ENCODE data around the gene MPEG1.

Gene MPEG1

DNA sequence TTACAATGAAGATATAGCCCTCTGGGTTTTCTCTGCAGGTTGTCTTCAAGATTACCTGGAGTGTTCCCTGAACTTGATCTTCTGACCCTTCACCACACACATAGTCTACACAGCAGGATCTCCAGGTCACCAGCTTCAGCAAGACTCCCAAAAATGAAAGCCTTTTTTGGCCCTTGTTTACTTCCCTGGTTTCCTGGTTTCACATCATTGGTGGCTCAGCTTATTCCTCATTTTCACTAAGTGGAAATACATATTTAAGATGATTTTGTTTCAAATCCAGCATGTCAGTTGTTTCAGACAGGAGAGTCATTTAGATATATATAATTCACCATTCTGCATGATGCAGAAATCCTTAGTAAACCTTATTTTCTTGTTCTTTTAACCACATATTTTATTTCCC lies 41.6 kb upstream of the MPEG1 start:
- Histone ChIP-seq H3K4me3 (ENCODE audit: low read depth in 1 of 2, low read length in 2 of 2) (no peak overlapping the region), H3K27ac (ENCODE audit: low read length) (no peak overlapping the region), H3K79me2 (ENCODE audit: insufficient read depth, low read length) (no peaks in the 10 kb centered on the region), H3K4me1 (ENCODE audit: insufficient read depth, low read length) (no peaks in the 10 kb centered on the region), H2AFZ (ENCODE audit: low read depth, low read length) (no peak overlapping the region), H3K36me3 (ENCODE audit: insufficient read depth, low read length) (no peaks in the 10 kb centered on the region), H3K9me3 (ENCODE audit: insufficient read depth, low read length, severe bottlenecking) (no peaks in the 10 kb centered on the region), H4K20me1 (ENCODE audit: insufficient read depth, low read length) (no peaks in the 10 kb centered on the region), H3K27me3 (ENCODE audit: insufficient read depth, low read length, poor library complexity) (no peaks in the 10 kb centered on the region), H3K4me2 (ENCODE audit: insufficient read depth, low read length) (no peak overlapping the region), H3K9ac (ENCODE audit: low read depth, low read length) (no peak overlapping the region)
- TF ChIP-seq CTCF (IDR thresholded peaks at IDR 0.05; ENCODE audit: borderline replicate concordance, extremely low read depth, low read length, poor library complexity, severe bottlenecking) (no peak), EZH2 (IDR thresholded peaks at IDR 0.05; ENCODE audit: borderline replicate concordance, low read depth, low read length, severe bottlenecking) (no peak)
- ATAC-seq (ENCODE audit: insufficient read depth, low read depth) (no peak), DNase-seq (no peak)

GRCh38 chr11:59253001-59253400 lies 40.3 kb upstream of the MPEG1 start:
- Histone ChIP-seq H3K36me3 (ENCODE audit: insufficient read depth, low read length) (no peaks in the 10 kb centered on the region), H4K20me1 (ENCODE audit: insufficient read depth, low read length) (no peaks in the 10 kb centered on the region), H3K27me3 (ENCODE audit: insufficient read depth, low read length, poor library complexity) (no peaks in the 10 kb centered on the region), H2AFZ (ENCODE audit: low read depth, low read length) (no peak overlapping the region), H3K9ac (ENCODE audit: low read depth, low read length) (no peak overlapping the region), H3K4me2 (ENCODE audit: insufficient read depth, low read length) (no peak overlapping the region), H3K27ac (ENCODE audit: low read length) (no peak overlapping the region), H3K9me3 (ENCODE audit: insufficient read depth, low read length, severe bottlenecking) (no peaks in the 10 kb centered on the region), H3K4me3 (ENCODE audit: low read depth in 1 of 2, low read length in 2 of 2) (no peak overlapping the region), H3K79me2 (ENCODE audit: insufficient read depth, low read length) (no peaks in the 10 kb centered on the region), H3K4me1 (ENCODE audit: insufficient read depth, low read length) (no peaks in the 10 kb centered on the region)
- no peak for TF ChIP-seq EZH2 (IDR thresholded peaks at IDR 0.05; ENCODE audit: borderline replicate concordance, low read depth, low read length, severe bottlenecking)
- TF ChIP-seq CTCF (IDR thresholded peaks at IDR 0.05; ENCODE audit: borderline replicate concordance, extremely low read depth, low read length, poor library complexity, severe bottlenecking), result no peak
- no peak for DNase-seq
- ATAC-seq (ENCODE audit: insufficient read depth, low read depth), result no peak

DNA sequence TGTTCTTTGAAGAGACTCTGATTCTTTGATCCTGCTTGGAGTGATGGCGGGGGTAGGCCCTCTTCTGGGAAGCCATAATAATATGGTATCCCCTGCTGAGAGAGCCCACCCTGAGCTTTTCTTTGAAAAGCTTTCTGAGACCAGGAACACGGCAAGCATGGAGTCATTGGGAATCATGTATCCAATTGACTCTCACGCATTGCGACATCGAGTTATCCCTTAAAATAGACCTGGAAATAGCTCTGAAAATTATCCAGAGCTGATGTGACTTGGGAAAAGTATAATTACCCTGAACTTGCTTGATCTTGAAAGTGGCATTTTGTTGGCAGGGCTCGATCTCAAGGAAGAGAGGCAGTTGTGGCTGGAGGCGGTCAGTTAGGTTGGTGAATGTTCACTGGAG lies 36.8 kb upstream of the MPEG1 start:
- ATAC-seq (ENCODE audit: insufficient read depth, low read depth) (no peak), DNase-seq (no peak)
- Histone ChIP-seq H3K9ac (ENCODE audit: low read depth, low read length) (no peak overlapping the region), H3K4me2 (ENCODE audit: insufficient read depth, low read length) (no peak overlapping the region), H2AFZ (ENCODE audit: low read depth, low read length) (no peak overlapping the region), H3K4me1 (ENCODE audit: insufficient read depth, low read length) (no peaks in the 10 kb centered on the region), H3K9me3 (ENCODE audit: insufficient read depth, low read length, severe bottlenecking) (no peaks in the 10 kb centered on the region), H3K27ac (ENCODE audit: low read length) (no peak overlapping the region), H3K79me2 (ENCODE audit: insufficient read depth, low read length) (no peaks in the 10 kb centered on the region), H3K36me3 (ENCODE audit: insufficient read depth, low read length) (no peaks in the 10 kb centered on the region), H3K27me3 (ENCODE audit: insufficient read depth, low read length, poor library complexity) (no peaks in the 10 kb centered on the region), H4K20me1 (ENCODE audit: insufficient read depth, low read length) (no peaks in the 10 kb centered on the region), H3K4me3 (ENCODE audit: low read depth in 1 of 2, low read length in 2 of 2) (no peak overlapping the region)
- no peak for TF ChIP-seq CTCF (IDR thresholded peaks at IDR 0.05; ENCODE audit: borderline replicate concordance, extremely low read depth, low read length, poor library complexity, severe bottlenecking)
- TF ChIP-seq EZH2 (IDR thresholded peaks at IDR 0.05; ENCODE audit: borderline replicate concordance, low read depth, low read length, severe bottlenecking), result no peak

Data from DND-41 (cell line).